EL (cell line): ENCODE results near the gene FCF1.

ENCODE experiments used
- DNase-seq: peaks from one replicate; pipeline ENCODE4 v3.0.0-alpha.2; 2016

The FCF1 gene, protein sequence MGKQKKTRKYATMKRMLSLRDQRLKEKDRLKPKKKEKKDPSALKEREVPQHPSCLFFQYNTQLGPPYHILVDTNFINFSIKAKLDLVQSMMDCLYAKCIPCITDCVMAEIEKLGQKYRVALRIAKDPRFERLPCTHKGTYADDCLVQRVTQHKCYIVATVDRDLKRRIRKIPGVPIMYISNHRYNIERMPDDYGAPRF

GRCh38 chr14:74712499-74713394 is at the start of gene FCF1, which contains the start of gene AREL1:
FCF1 (plus strand) TSS chr14:74713144; CDS start chr14:74713198, 54 bp downstream.
AREL1 (minus strand) TSS chr14:74713080; CDS start chr14:74685615, 27,465 bp downstream.
- peak; percentile 90 for DNase-seq

GRCh38 chr14:74663884-74664283 is 49.1 kb upstream of the FCF1 start:
- no peak for DNase-seq

- DNase-seq, result no peak
Observed at GRCh38 chr14:74664717-74665116, 48.2 kb upstream of the FCF1 start.

DNA sequence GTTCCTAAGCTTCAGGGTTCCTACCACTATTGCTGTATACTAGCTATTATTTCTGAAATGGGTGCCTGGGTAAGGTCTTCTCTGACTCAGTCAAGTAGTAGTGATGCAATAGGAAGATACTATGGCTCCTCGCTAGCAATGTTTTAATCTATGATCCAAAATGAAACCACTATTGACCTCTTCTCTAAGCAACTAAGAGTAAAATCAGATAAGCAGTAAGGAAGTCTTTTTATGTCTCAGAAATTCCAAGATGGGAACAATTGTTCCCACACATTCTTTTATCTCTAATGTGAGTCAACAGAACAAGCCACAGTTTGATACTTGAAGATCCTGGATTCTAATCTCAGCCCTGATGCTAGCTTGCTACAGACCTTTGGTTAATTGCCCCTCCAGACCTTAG is 45.2 kb upstream of the FCF1 start:
- DNase-seq, result peak; percentile 72

DNA sequence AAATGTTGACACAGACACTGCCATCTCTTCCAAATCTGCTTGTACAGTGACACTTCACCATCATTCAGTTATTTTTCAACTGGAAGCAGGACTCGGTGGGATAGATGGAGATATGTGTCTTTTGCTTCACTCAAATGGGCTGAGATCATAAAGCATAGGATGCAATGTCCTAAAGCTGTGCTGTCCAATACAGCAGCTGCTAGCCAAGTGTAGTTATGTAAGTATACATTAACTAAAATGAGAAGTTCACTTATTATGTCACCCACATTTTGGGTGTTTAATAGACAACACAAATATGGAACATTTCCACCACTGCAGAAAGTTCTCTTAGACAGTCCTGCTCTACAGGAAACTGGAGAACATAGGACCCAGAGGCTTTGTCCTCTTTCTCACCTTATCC is 43.7 kb upstream of the FCF1 start:
- DNase-seq, result no peak

DNA sequence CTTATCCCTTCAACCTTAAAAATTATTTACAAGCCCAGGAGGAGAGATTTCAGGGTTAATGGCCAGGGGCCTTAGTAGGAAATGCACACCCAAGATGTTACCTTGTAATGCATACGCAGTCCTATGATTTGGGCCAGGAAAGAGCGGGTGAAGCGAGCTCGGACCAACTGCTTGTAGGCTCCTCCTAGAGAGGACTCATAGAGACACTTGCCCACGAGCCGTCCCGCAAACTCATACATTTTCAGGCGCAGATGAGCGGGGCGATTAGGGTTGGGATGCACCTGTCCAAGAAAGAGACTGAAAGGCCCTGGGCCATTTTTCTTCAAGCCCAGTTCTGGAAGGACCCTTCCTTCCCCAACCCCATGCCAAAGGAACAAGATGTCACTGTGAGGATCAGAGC is 43.1 kb upstream of the FCF1 start:
- DNase-seq, result no peak

GRCh38 chr14:74670726-74671411 is 42.1 kb upstream of the FCF1 start:
- peak; percentile 67 for DNase-seq

- peak; percentile 79 for DNase-seq
Observed at GRCh38 chr14:74671789-74672188, 41.2 kb upstream of the FCF1 start.

DNA sequence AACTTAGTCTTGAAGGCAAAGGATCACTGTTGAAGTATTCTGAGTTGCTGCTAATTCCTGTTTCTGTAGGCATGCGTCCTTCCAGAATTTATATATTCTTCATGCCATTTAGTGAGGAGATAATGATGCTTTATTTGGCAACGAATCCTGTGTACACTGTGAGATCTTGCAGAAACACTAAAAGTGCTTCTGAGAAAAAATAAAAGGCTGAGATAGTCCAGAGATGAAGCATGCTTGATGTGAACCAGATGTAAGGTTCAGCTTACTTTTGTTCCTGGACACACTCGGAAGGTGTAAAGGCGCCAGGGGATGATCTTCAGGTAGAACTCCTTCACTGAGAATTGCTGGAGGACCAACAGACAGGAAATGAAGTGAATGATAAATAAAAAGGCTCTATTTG is 39.2 kb upstream of the FCF1 start:
- no peak for DNase-seq

DNA sequence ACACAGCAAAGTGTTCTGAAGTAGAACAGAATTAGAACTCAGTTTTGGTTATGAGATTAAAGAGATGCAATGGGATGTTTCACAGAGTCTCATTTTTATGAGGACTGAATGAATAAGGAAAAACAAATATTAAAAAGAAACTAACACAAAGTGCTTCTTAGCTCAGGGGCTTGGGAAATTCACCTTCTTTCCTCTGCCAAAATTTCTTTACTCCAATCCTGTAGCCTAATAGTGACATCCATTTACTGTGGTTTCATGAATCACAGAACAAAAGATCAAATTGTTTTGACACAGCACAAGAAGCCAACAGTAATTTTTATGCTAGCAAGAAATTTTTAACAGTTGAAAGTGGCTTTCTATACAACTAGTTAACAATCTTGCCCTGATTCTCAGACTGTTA is 37.7 kb upstream of the FCF1 start:
- no peak for DNase-seq

- no peak for DNase-seq
Observed at GRCh38 chr14:74682169-74682952, 30.6 kb upstream of the FCF1 start.

DNA sequence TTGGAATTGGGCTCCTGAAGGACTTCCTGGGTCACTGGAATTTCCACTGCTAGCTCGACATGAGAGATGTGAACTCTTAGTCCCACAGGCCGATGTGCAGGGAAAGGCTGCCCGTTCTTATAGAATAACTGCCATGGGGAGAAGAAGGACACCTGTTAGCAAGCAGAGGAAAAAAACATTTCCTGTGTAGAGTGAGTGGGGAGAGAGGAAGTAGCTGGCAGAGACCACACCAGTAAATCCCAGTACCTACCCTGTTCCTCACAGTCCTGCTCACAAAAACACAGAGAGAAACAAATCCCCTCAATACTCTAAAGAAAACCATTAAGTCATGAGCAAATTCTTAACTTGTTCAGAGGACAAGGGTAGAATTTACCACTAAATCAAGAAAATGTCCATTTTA is 29.5 kb upstream of the FCF1 start:
- DNase-seq, result no peak

DNA sequence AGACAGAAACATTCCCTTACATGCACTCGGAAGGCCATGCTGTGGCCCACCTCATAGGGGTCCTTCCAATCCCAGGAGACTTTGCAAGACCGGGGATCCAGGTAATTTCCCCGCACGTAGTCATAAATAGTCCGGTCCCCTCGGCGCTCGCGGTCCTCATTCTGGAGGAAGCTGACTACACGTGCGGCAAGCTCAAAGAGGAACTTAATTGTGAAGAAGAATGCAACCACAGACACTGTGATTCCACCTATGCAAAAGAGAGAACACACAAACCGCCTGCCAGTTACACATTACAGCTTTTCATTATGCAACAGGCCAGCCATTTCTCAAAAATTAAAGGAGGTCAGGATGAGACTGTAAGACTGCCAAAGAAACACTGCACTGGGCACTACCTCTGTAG is 28.5 kb upstream of the FCF1 start:
- DNase-seq, result no peak

DNA sequence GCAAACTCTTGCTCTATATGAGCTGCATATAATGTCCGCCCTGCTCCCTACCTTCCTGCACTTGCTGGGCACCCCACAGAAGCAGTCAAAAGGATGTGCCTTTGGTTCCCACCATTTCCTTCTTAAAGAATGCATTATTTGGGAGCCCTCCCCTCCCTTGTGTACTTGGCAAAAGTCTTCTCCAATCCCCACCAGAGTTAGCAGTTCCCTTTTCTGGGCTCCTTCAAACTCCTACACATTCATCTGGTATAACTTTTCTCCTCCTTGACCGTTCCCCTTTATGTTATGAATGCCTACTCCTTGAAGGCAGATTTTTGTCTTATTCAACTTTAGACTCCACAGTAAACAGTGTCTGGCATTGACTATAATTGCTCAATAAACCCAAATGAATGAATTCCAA is 27.9 kb upstream of the FCF1 start:
- no peak for DNase-seq

DNA sequence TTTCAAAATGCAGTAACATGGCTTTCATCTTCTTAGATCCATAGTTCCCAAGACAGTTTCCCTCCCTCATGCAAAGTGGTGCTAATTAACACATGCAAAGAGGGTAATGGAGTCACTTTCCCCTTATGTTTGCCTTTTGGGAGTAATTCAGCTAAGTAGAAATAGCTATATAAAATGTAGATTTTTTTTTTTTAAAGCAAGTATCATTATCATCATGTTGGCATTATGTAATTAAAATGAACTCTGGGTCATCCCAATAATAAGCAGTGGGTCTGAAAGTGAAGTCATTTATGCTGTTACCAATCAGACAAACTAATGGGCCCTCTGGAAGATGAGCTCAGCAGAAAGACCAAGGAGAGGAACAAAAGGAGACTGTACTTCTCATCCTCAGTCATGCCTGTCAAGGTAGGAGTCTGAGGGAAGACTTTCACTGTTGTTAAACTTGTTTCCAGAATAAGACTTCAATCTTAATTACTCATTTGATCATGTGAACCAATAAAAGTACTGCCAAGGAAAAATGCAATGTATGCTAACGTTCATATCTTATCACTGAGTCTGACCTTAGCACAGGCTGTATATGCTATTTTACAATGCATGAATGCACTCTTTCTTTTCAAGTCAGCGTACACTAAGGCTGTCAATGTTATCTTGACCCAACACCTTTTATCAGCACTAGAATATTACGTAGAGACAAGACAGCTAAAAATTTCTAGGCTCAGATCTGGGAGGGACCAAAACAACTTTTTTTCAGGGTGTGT is 26.8 kb upstream of the FCF1 start:
- no peak for DNase-seq

DNA sequence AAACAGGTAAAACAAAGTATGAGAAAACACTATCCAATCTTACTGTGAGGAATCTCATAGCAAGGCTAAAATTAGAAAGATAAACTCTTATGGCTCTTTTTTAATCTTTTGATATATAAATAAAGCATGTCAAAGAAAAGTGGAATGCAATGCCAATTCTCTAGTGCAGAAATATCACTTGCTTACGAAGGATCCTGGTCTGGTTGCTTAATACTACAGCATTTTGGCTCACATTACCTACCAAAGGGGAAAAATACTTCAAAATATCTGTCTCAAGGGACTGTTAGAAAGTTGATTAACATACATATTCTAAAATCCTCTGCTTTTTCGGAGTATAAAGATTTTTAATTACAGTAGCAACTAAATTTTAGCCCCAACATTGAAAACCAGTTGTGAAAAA is 21.5 kb upstream of the FCF1 start:
- no peak for DNase-seq

- DNase-seq, result no peak
Observed at GRCh38 chr14:74693191-74693590, 19.8 kb upstream of the FCF1 start.

DNA sequence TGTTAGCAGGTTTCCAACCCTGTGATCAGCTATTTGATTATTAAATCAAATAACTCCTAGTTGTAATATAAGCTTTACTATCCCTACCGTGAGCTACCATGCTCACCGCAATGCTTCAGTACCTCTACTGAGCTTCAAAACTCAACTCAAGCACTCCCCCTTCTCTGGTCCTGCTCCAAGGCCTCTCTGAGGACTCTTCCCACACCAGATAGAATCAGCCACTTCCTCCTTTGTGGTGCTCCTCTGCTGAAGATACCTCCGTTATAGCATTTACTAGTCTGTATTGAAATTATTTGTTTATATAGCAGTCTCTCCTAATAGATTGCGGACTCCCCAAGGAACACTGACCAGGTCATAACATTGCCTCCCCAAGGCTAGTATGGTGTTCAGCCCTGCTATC is 17.5 kb upstream of the FCF1 start:
- DNase-seq, result no peak

- DNase-seq, result no peak
Observed at GRCh38 chr14:74697011-74697410, 15.9 kb upstream of the FCF1 start.

GRCh38 chr14:74697543-74697942 is 15.4 kb upstream of the FCF1 start:
- peak; percentile 85 for DNase-seq

DNA sequence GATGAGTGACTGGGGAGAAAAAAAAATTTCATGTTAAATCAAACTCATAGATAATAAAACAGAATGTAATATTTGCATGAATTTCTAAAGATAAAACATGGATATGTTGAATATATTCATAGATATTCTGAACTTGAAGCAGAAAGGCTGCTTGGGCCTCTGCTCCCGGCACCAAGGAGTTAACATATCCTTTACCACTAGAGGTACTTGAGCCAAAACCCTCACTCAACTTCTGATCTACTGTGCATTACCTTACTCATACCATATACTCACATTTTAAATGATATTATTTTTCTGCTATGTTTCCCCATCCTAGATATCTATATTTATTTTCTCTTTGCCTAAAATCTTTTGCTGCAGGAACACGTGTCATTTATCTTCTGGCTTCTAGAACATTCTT is 15.0 kb upstream of the FCF1 start:
- DNase-seq, result no peak

DNA sequence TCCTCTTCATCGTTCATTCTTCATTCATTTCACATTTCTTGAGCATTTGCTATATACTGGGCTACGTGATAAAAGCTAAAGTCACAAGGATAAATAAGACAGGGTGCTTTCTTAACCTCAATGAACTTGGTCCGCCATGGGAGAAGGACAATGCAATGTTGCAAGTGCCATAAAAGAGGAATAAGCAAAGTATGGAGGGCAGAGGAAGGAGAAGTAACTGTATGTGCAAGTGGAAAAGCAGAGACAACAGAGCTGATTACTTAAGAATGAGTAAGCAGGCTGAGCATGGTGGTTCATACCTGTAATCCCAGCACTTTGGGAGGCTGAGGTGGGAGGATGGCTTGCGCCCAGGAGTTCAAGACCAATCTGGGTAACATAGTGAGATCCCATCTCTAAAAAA is 14.5 kb upstream of the FCF1 start:
- no peak for DNase-seq
